Endothelial cell of umbilical vein (primary cell): ENCODE results near the gene DLAT. TPM values are rescaled to one million over a fixed set of nuclear protein-coding genes. Genes with fewer than 3 reads are reported as not detected.
"Not testable (repeated sequence)": the region's sequence is repeated elsewhere in the genome, so short reads cannot be mapped to it uniquely, and the experiment has no call there.

Experiments used
- BruUV-seq: library from RNA; stranded (reverse); fragments of 400-500 nt; replicated peaks from 2 replicates; lab custom pipeline; 2021; lab: Mats Ljungman, UMichigan
- CTCF ChIA-PET: fragments of 300-600, 350-600 bp; sonication (Branson Sonifier 250); formaldehyde crosslinking; loops from one replicate; lab custom pipeline; 2021; ENCODE audit warnings: antibody characterized with exemption, inconsistent platforms; lab: Charles Lee
- POLR2A ChIA-PET: fragments of 300-600, 350-600 bp; sonication (Branson Sonifier 250); formaldehyde crosslinking; loops from one replicate; lab custom pipeline; 2021; ENCODE audit warnings: antibody characterized with exemption, inconsistent platforms; lab: Charles Lee
- DNase-seq: peaks from one replicate; pipeline ENCODE4 v3.0.0-alpha.2; 2011; ENCODE audit warnings: low read depth, low spot score
- FAIRE-seq: peaks from 2 replicates; lab custom pipeline; 2011; peaks lifted over from hg19 to GRCh38; lab: Jason Lieb, UNC
- H2AFZ ChIP-seq: 2 replicates; pipeline ENCODE4 v1.6.0; 2012; ENCODE audit warnings: low read depth, low read length, control low read depth, inconsistent platforms
- H3K27ac ChIP-seq: 2 replicates; pipeline ENCODE4 v1.5.1; 2011; ENCODE audit warnings: low read depth, mild to moderate bottlenecking, control low read depth, low read length, moderate library complexity; ENCODE audit not compliant: insufficient read depth
- H3K27me3 ChIP-seq, 2 experiments: 2 replicates each; pipeline versions ENCODE4 v1.6.0 to v1.6.1; 2011; ENCODE audit warnings: low read length in 2 of 2, mixed read lengths in 1 of 2; ENCODE audit not compliant: control insufficient read depth in 2 of 2, insufficient read depth in 2 of 2
- H3K36me3 ChIP-seq, 2 experiments: 2 replicates in 1 of 2; 3 replicates in 1 of 2; pipeline ENCODE4 v1.5.1; 2011; ENCODE audit warnings: low read length in 2 of 2, mild to moderate bottlenecking in 1 of 2, moderate library complexity in 1 of 2; ENCODE audit not compliant: control insufficient read depth in 2 of 2, insufficient read depth in 2 of 2; ENCODE audit errors: extremely low read depth in 1 of 2
- H3K4me1 ChIP-seq: 3 replicates; pipeline ENCODE4 v1.5.1; 2011; ENCODE audit warnings: mild to moderate bottlenecking, low read length; ENCODE audit not compliant: control insufficient read depth, insufficient read depth; ENCODE audit errors: extremely low read depth
- H3K4me2 ChIP-seq: 2 replicates; pipeline ENCODE4 v1.6.1; 2011; ENCODE audit warnings: low read length, control low read depth, mixed read lengths; ENCODE audit not compliant: insufficient read depth
- H3K4me3 ChIP-seq, 3 experiments: fragments of 200-600 bp in 1 of 3; sonication (generic), shearing (Covaris generic) in 1 of 3; replicated peaks in 1 of 3; 2 replicates each; pipeline ENCODE4 v1.5.1; 2011 to 2016; ENCODE audit warnings: control low read depth in 3 of 3, low read length in 3 of 3, mild to moderate bottlenecking in 2 of 3, inconsistent platforms in 1 of 3, low read depth in 1 of 3, moderate library complexity in 1 of 3; ENCODE audit not compliant: insufficient read depth in 1 of 3
- H3K79me2 ChIP-seq: 2 replicates; pipeline ENCODE4 v1.6.0; 2012; ENCODE audit warnings: low read length, inconsistent platforms; ENCODE audit not compliant: control insufficient read depth, insufficient read depth
- H3K9ac ChIP-seq: replicated peaks from 2 replicates; pipeline ENCODE3; 2011; ENCODE audit warnings: low read length, control low read depth; ENCODE audit not compliant: insufficient read depth; ENCODE audit errors: extremely low read depth
- H3K9me1 ChIP-seq: replicated peaks from 3 replicates; pipeline ENCODE4 v1.6.0; 2011; ENCODE audit warnings: mild to moderate bottlenecking, low read length; ENCODE audit not compliant: control insufficient read depth, insufficient read depth; ENCODE audit errors: extremely low read depth
- H3K9me3 ChIP-seq: replicated peaks from 2 replicates; pipeline ENCODE4 v1.5.1; 2012; ENCODE audit warnings: low read length, inconsistent platforms; ENCODE audit not compliant: control insufficient read depth, insufficient read depth
- H4K20me1 ChIP-seq: replicated peaks from 2 replicates; pipeline ENCODE3; 2011; ENCODE audit warnings: mild to moderate bottlenecking, low read length; ENCODE audit not compliant: control insufficient read depth, insufficient read depth; ENCODE audit errors: extremely low read depth
- CTCF ChIP-seq, 2 donors: IDR thresholded peaks; 1 replicate in 1 of 2; 2 replicates in 1 of 2; pipeline ENCODE4 v1.5.1; 2011; ENCODE audit warnings: low read length in 2 of 2, mild to moderate bottlenecking in 2 of 2, moderate library complexity in 2 of 2, control low read depth in 1 of 2, inconsistent platforms in 1 of 2, low read depth in 1 of 2; ENCODE audit not compliant: insufficient read depth in 1 of 2; ENCODE audit errors: extremely low read depth in 1 of 2
- EZH2 ChIP-seq: IDR thresholded peaks from 2 replicates; pipeline ENCODE4 v1.6.1; 2012; ENCODE audit warnings: borderline replicate concordance, low read depth, mild to moderate bottlenecking, moderate library complexity, low read length, inconsistent platforms; ENCODE audit not compliant: severe bottlenecking
- FOS ChIP-seq: IDR thresholded peaks from 2 replicates; pipeline ENCODE4 v1.6.1; 2011; ENCODE audit warnings: mild to moderate bottlenecking, low read length, moderate library complexity, borderline replicate concordance; ENCODE audit not compliant: insufficient read depth
- GATA2 ChIP-seq: IDR thresholded peaks from 2 replicates; pipeline ENCODE4 v1.7.0; 2011; ENCODE audit warnings: low read depth, mild to moderate bottlenecking, moderate library complexity, mixed read lengths, low read length; ENCODE audit not compliant: insufficient read length, insufficient read depth
- JUN ChIP-seq: IDR thresholded peaks from 2 replicates; pipeline ENCODE4 v1.6.1; 2011; ENCODE audit warnings: borderline replicate concordance, low read depth; ENCODE audit not compliant: insufficient read length, insufficient read depth
- MAX ChIP-seq: IDR thresholded peaks from 2 replicates; pipeline ENCODE4 v1.6.1; 2011; ENCODE audit not compliant: insufficient read depth, insufficient read length
- MYC ChIP-seq: IDR thresholded peaks from one replicate; pipeline ENCODE4 v1.6.1; 2011; ENCODE audit warnings: mild to moderate bottlenecking, low read depth, low read length
- POLR2A ChIP-seq: IDR thresholded peaks from 2 replicates; pipeline ENCODE4 v1.6.1; 2012; ENCODE audit warnings: low read depth, mild to moderate bottlenecking, control low read depth, low read length
- POLR2AphosphoS5 ChIP-seq: IDR thresholded peaks from 2 replicates; pipeline ENCODE4 v1.6.1; 2012; ENCODE audit warnings: low read depth, mild to moderate bottlenecking, control low read depth, low read length, moderate library complexity; ENCODE audit not compliant: insufficient read depth
- dilution Hi-C: fragments of 300-500 bp; cut with MboI; formaldehyde crosslinking; loops from one replicate; pipeline ENCODE4 v1.15.0; 2019; ENCODE audit warnings: low sequenced_read_pairs; ENCODE audit not compliant: extremely low pct_ligation_motif_present
- intact Hi-C: fragments of 100-400 bp; cut with micrococcal nuclease; formaldehyde crosslinking; loops from one replicate; pipeline ENCODE4 v1.10.0; 2022
- polyA plus RNA-seq, 4 experiments: library from polyadenylated mRNA; depleted of rRNA in 3 of 4; stranded (reverse) in 3 of 4; unstranded in 1 of 4; fragments of >200 nt; gene quantifications; 2 replicates each; pipeline versions ENCODE4 v1.2.1 to v1.2.3, GENCODE V29; 2011 to 2012; ENCODE audit warnings: missing spikeins in 1 of 4
- total RNA-seq: library from RNA; stranded (reverse); gene quantifications from 2 replicates; pipeline ENCODE4 v1.2.3, GENCODE V29; 2021

Gene DLAT
- total and polyA plus RNA-seq, 2 donors (not counting 3 experiments of a cell fraction or from before 2014, with no cell fraction given): 13.3 to 41.3 TPM

- intact Hi-C loops: no loop called here
- Histone ChIP-seq H3K27me3 (no peaks in the 10 kb centered on the region), H2AFZ (no peak overlapping the region), H4K20me1 (no peaks in the 10 kb centered on the region), H3K79me2 (peaks cover 5% of the 10 kb centered on the region), H3K36me3 (peaks cover 6 to 15% of the 10 kb centered on the region in 2 experiments), H3K4me3 (no peak overlapping the region), H3K9ac (no peak overlapping the region), H3K9me1 (no peaks in the 10 kb centered on the region), H3K4me1 (peaks cover 24% of the 10 kb centered on the region), H3K4me2 (no peak overlapping the region), H3K27ac (no peak overlapping the region), H3K9me3 (no peaks in the 10 kb centered on the region)
- dilution Hi-C loops: no loop called here
- TF ChIP-seq POLR2AphosphoS5: no peak
- TF ChIP-seq CTCF (IDR thresholded peaks at IDR 0.05; ENCODE audit: extremely low read depth in 1 of 2, insufficient read depth in 1 of 2, low read depth in 1 of 2, low read length in 2 of 2): no peak
- TF ChIP-seq EZH2: no peak
- no peak for TF ChIP-seq MYC
- no peak for TF ChIP-seq POLR2A
- TF ChIP-seq MAX: no peak
- TF ChIP-seq FOS: no peak
- no peak for TF ChIP-seq JUN
- TF ChIP-seq GATA2: no peak
- DNase-seq (no peak), FAIRE-seq (no peak)
- BruUV-seq: no TSS peak
- ChIA-PET POLR2A (no interaction called here), CTCF (no interaction called here)
Observed at GRCh38 chr11:112044961-112045360, 19.8 kb downstream of the DLAT start.

- H3K27ac ChIP-seq, H4K20me1 ChIP-seq, H3K9me1 ChIP-seq, H2AFZ ChIP-seq, dilution Hi-C loops, H3K4me3 ChIP-seq, H3K27me3 ChIP-seq, BruUV-seq, H3K9me3 ChIP-seq, intact Hi-C loops, H3K79me2 ChIP-seq, CTCF ChIA-PET, DNase-seq, H3K9ac ChIP-seq, H3K4me2 ChIP-seq, FAIRE-seq, POLR2A ChIA-PET: not testable (repeated sequence)
- Histone ChIP-seq H3K4me1 (peaks cover 24% of the 10 kb centered on the region), H3K36me3 (peaks cover 6 to 14% of the 10 kb centered on the region in 2 experiments)
Observed at GRCh38 chr11:112046647-112047046, 21.4 kb downstream of the DLAT start.

GRCh38 chr11:112048256-112048655 lies 23.0 kb downstream of the DLAT start:
- H3K79me2 ChIP-seq, intact Hi-C loops, DNase-seq, BruUV-seq, H3K4me3 ChIP-seq, FAIRE-seq, H2AFZ ChIP-seq, H3K9me3 ChIP-seq, H3K9ac ChIP-seq, dilution Hi-C loops, H3K4me2 ChIP-seq, H3K9me1 ChIP-seq, H4K20me1 ChIP-seq, H3K4me1 ChIP-seq, H3K27me3 ChIP-seq: not testable (repeated sequence)
- H3K27ac ChIP-seq: peak overlapping the region; percentile 57
- ChIA-PET POLR2A (interaction anchor here (0.7 kb wide), 1 partner anchor 9 kb away, joined by 9 read pairs; no protein-coding TSS in a partner anchor), CTCF (interaction anchor here (0.6 to 1.0 kb wide), 4 partner anchors 16 to 664 kb away, joined by 3 to 4 read pairs (median 3); no protein-coding TSS in a partner anchor)
- peaks cover 9 to 17% of the 10 kb centered on the region in 2 experiments for H3K36me3 ChIP-seq
